Upper lobe of left lung (tissue), 6 donors: ENCODE data around the gene FZD1. TPM values are rescaled to one million over a fixed set of nuclear protein-coding genes. Genes with fewer than 3 reads are reported as not detected.

Experiments
- ATAC-seq, 2 donors: fragments of 200-7000 bp; cut with Tn5 transposase; one replicate each; pipeline ENCODE4 v1.9.1; 2022; ENCODE audit warnings: mild to moderate bottlenecking in 2 of 2, moderate library complexity in 2 of 2; ENCODE audit not compliant: low FRiP score in 2 of 2
- DNase-seq, 2 donors: peaks; one replicate each; pipeline ENCODE4 v3.0.0-alpha.2; 2019 to 2020
- H3K27ac ChIP-seq, 4 donors: fragments of 200-600 bp; sonication (generic); one replicate each; pipeline ENCODE4 v1.5.1; 2016 to 2019
- H3K27me3 ChIP-seq, 4 donors: fragments of 200-600 bp; sonication (generic); one replicate each; pipeline ENCODE4 v1.5.1; 2017 to 2019
- H3K36me3 ChIP-seq, 4 donors: fragments of 200-600 bp; sonication (generic); one replicate each; pipeline ENCODE4 v1.5.1; 2016 to 2019
- H3K4me1 ChIP-seq, 4 donors: fragments of 200-600 bp; sonication (generic); one replicate each; pipeline ENCODE4 v1.5.1; 2018 to 2019
- H3K4me3 ChIP-seq, 4 donors: fragments of 200-600 bp; sonication (generic); one replicate each; pipeline ENCODE4 v1.5.1; 2017 to 2019; ENCODE audit warnings: mild to moderate bottlenecking in 2 of 4, moderate library complexity in 1 of 4
- H3K9me3 ChIP-seq, 4 donors: fragments of 200-600 bp; sonication (generic); one replicate each; pipeline ENCODE4 v1.5.1; 2018 to 2019
- CTCF ChIP-seq, 6 experiments: fragments of 450-650 bp in 4 of 6; fragments of 200-600 bp in 2 of 6; sonication (generic) in 2 of 6; IDR thresholded peaks; one replicate each; pipeline ENCODE4 v1.5.1; 2016 to 2019; ENCODE audit warnings: antibody characterized with exemption in 6 of 6
- EP300 ChIP-seq, 4 donors: sonication (generic); formaldehyde crosslinking; IDR thresholded peaks; one replicate each; pipeline ENCODE4 v1.5.1; 2017; ENCODE audit warnings: antibody characterized with exemption in 4 of 4, control low read depth in 2 of 4
- POLR2A ChIP-seq, 4 donors: fragments of 450-650 bp; IDR thresholded peaks; one replicate each; pipeline ENCODE4 v1.5.1; 2016 to 2017; ENCODE audit warnings: antibody characterized with exemption in 4 of 4, mild to moderate bottlenecking in 2 of 4
- POLR2AphosphoS5 ChIP-seq, 2 donors: sonication (generic); formaldehyde crosslinking; IDR thresholded peaks; one replicate each; pipeline ENCODE4 v1.5.1; 2017; ENCODE audit warnings: antibody characterized with exemption in 2 of 2
- WGBS, 2 donors: methylation state at CpG; one replicate each; pipeline ENCODE4 v1.1.5; 2017 to 2018; 5-methylcytosine and 5-hydroxymethylcytosine counted together
- total RNA-seq, 6 donors: library from RNA; depleted of rRNA in 4 of 6; stranded (reverse); fragments of >200 nt in 4 of 6; gene quantifications; one replicate each; pipeline versions ENCODE4 v1.1.0 to v1.2.1, GENCODE V29; 2016 to 2021
- donor health status: DM: no; HTN: no; CAD: no; lungs with moderate emphysema.
- donor health status: DM: no; HTN: yes; CAD: no; lungs with severe emphysema.

The FZD1 gene
- total RNA-seq, 6 donors from 2014 or later: 6.3 to 25.8 (median 15.0) TPM

DNA sequence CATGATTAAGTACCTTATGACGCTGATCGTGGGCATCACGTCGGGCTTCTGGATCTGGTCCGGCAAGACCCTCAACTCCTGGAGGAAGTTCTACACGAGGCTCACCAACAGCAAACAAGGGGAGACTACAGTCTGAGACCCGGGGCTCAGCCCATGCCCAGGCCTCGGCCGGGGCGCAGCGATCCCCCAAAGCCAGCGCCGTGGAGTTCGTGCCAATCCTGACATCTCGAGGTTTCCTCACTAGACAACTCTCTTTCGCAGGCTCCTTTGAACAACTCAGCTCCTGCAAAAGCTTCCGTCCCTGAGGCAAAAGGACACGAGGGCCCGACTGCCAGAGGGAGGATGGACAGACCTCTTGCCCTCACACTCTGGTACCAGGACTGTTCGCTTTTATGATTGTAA, 2.5 kb downstream of the FZD1 start:
- Histone ChIP-seq H3K9me3 (no peaks in the 10 kb centered on the region), H3K27me3 (no peaks in the 10 kb centered on the region), H3K36me3 (no peaks in the 10 kb centered on the region), H3K4me3 (peak overlapping the region; percentile 13 to 93 (median 84)), H3K4me1 (peaks cover 18 to 34% (median 24%) of the 10 kb centered on the region in 4 donors), H3K27ac (peak overlapping the region; percentile 91 to 98 (median 96))
- no peak for DNase-seq
- ATAC-seq: no peak
- no peak for TF ChIP-seq POLR2A (IDR thresholded peaks at IDR 0.05)
- TF ChIP-seq EP300 (IDR thresholded peaks at IDR 0.05): no peak
- no peak for TF ChIP-seq POLR2AphosphoS5 (IDR thresholded peaks at IDR 0.05)
- TF ChIP-seq CTCF (IDR thresholded peaks at IDR 0.05): no peak
- 67 to 69% methylated on average over 5 to 20 of the region's 20 CpGs for WGBS, 2 donors

DNA sequence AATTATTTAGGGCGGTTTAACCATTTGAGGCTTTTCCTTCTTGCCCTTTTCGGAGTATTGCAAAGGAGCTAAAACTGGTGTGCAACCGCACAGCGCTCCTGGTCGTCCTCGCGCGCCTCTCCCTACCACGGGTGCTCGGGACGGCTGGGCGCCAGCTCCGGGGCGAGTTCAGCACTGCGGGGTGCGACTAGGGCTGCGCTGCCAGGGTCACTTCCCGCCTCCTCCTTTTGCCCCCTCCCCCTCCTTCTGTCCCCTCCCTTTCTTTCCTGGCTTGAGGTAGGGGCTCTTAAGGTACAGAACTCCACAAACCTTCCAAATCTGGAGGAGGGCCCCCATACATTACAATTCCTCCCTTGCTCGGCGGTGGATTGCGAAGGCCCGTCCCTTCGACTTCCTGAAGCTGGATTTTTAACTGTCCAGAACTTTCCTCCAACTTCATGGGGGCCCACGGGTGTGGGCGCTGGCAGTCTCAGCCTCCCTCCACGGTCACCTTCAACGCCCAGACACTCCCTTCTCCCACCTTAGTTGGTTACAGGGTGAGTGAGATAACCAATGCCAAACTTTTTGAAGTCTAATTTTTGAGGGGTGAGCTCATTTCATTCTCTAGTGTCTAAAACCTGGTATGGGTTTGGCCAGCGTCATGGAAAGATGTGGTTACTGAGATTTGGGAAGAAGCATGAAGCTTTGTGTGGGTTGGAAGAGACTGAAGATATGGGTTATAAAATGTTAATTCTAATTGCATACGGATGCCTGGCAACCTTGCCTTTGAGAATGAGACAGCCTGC, 3.1 kb downstream of the FZD1 start:
- Histone ChIP-seq H3K9me3 (no peaks in the 10 kb centered on the region), H3K4me3 (peak overlapping the region; percentile 13 to 93 (median 84)), H3K27ac (peak overlapping the region; percentile 91 to 98 (median 96)), H3K36me3 (no peaks in the 10 kb centered on the region), H3K4me1 (peaks cover 18 to 34% (median 24%) of the 10 kb centered on the region in 4 donors), H3K27me3 (no peaks in the 10 kb centered on the region)
- DNase-seq (peak in 1 of 2 donors; percentile 78), ATAC-seq (no peak)
- TF ChIP-seq POLR2A (IDR thresholded peaks at IDR 0.05): no peak
- TF ChIP-seq POLR2AphosphoS5 (IDR thresholded peaks at IDR 0.05): no peak
- TF ChIP-seq EP300 (IDR thresholded peaks at IDR 0.05): no peak
- no peak for TF ChIP-seq CTCF (IDR thresholded peaks at IDR 0.05)
- 63 to 76% methylated on average over 29 of the region's 29 CpGs for WGBS, 2 donors

GRCh38 chr7:91270372-91270771, 6.1 kb downstream of the FZD1 start:
- ATAC-seq (no peak), DNase-seq (no peak)
- Histone ChIP-seq H3K9me3 (no peaks in the 10 kb centered on the region), H3K4me3 (no peak overlapping the region), H3K36me3 (no peaks in the 10 kb centered on the region), H3K27me3 (no peaks in the 10 kb centered on the region), H3K27ac (no peak overlapping the region), H3K4me1 (peaks cover 16 to 24% (median 23%) of the 10 kb centered on the region in 4 donors)
- WGBS, 2 donors: 76 to 81% methylated on average over 3 of the region's 3 CpGs
- TF ChIP-seq POLR2AphosphoS5 (IDR thresholded peaks at IDR 0.05) (no peak), POLR2A (IDR thresholded peaks at IDR 0.05) (no peak), CTCF (IDR thresholded peaks at IDR 0.05) (no peak), EP300 (IDR thresholded peaks at IDR 0.05) (no peak)

GRCh38 chr7:91276909-91277308, 12.7 kb downstream of the FZD1 start:
- ATAC-seq: no peak
- H3K27me3 ChIP-seq: no peaks in the 10 kb centered on the region
- H3K27ac ChIP-seq: no peak overlapping the region
- TF ChIP-seq EP300 (IDR thresholded peaks at IDR 0.05) (no peak), CTCF (IDR thresholded peaks at IDR 0.05) (no peak), POLR2A (IDR thresholded peaks at IDR 0.05) (no peak), POLR2AphosphoS5 (IDR thresholded peaks at IDR 0.05) (no peak)
- no peak overlapping the region for H3K4me3 ChIP-seq
- DNase-seq: no peak
- no peaks in the 10 kb centered on the region for H3K4me1 ChIP-seq
- H3K9me3 ChIP-seq: no peaks in the 10 kb centered on the region
- no peaks in the 10 kb centered on the region for H3K36me3 ChIP-seq

DNA sequence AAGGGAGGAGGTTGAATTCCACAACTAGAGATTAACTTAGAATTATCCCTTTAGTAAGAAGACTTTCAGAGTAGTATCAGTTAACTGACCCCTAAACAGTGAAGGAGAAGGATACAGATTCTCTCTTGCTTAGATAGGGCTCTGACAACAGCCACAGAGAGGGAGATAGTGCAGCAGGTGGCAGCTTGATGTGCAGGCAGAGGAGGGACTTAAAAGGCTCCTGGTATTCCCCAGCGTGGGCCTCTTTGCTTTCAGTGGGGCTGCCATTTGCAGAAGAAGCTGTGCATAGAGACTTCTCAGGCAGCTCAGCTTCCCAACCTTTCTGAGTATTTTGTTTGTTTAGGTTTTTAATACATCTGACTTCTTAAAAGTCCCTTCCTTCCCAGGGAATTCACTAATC, 16.0 kb downstream of the FZD1 start:
- TF ChIP-seq POLR2A (IDR thresholded peaks at IDR 0.05): no peak
- no peak for TF ChIP-seq POLR2AphosphoS5 (IDR thresholded peaks at IDR 0.05)
- no peak for TF ChIP-seq EP300 (IDR thresholded peaks at IDR 0.05)
- no peak for TF ChIP-seq CTCF (IDR thresholded peaks at IDR 0.05)

More for the DNA sequence above, 16.0 kb downstream of the FZD1 start:
- Histone ChIP-seq H3K36me3 (no peaks in the 10 kb centered on the region), H3K4me3 (no peak overlapping the region), H3K9me3 (no peaks in the 10 kb centered on the region), H3K4me1 (no peaks in the 10 kb centered on the region), H3K27me3 (no peaks in the 10 kb centered on the region), H3K27ac (no peak overlapping the region)
- ATAC-seq (no peak), DNase-seq (no peak)
- WGBS, 2 donors: 64 to 71% methylated on average over 1 of the region's 1 CpG
